ENCODE results near the gene KLHL6.
A peak's percentile ranks its signal among the peaks of the same experiment; 100 is the strongest.
"Not testable (repeated sequence)": the region's sequence is repeated elsewhere in the genome, so short reads cannot be mapped to it uniquely, and the experiment has no call there.

KLHL6 gene

DNA sequence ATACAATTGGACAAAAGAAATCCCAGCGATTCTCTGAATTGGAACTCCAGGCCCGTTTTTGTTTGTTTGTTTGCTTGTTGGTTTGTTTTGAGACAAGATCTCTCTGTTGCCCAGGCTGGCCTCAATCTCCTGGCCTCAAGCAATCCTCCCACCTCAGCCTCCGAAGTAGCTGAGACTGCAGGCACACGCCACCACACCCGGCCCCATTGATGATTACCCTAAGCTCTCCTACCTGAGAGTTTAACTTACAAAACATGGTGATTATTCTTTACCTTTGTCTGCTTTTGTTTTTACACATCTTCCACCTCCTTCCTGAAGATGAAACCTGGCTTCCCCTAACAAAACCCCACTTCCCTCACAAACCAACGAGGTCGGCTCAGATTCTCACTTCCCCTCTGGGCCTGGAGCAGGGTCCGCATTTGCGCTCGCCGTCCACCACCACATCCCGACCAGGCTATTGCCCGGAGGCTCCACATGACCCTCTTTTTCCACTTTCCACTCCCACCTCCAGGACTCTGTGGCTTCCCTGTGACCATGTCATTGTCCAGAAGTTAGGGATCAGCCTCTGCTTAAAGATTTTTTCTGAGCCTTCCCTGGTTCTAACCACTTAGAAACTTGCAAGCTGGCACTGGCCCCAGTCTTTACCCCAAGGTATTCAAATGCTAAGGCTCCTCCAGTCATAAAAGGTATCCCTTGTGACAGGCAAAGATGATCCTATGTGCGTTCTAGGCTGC, 14.8 kb downstream of the KLHL6 start:
- no peak overlapping the region for H3K27ac ChIP-seq (ENCODE audit: low read length)
- H3K9ac ChIP-seq (ENCODE audit: low read depth, low read length), result no peak overlapping the region
- H3K4me3 ChIP-seq (ENCODE audit: low read length), result no peak overlapping the region
- H3K36me3 ChIP-seq (ENCODE audit: insufficient read depth, low read depth, low read length), result no peaks in the 10 kb centered on the region
- H3K27me3 ChIP-seq (ENCODE audit: insufficient read depth, low read length), result no peaks in the 10 kb centered on the region; the same call in 1 of the 2 replicates
- H3K4me1 ChIP-seq (ENCODE audit: insufficient read depth, low read length), result peaks cover 3% of the 10 kb centered on the region; the same call in 1 of the 2 replicates
- no peaks in the 10 kb centered on the region for H3K9me3 ChIP-seq (ENCODE audit: insufficient read depth, low read depth, low read length)

DNA sequence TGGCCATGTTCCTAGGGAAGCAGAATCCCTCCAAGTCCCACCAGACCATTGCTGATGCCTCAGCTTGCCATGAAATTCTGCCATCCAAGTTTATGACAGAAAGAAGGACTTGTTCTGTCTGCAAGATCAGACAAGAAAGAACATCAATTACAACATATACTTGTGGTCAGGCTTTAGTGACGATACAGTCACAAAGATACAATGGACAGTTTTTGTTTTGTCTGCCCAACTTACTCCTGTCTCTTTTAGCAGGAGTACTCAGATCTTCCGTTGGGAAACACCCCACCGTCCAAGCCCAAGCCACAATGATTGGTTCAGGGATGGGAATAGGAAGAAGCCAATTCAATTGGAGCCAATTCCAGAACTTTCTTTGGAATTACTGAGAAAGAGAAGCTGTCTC, 15.7 kb downstream of the KLHL6 start:
- no peaks in the 10 kb centered on the region for H3K36me3 ChIP-seq (ENCODE audit: insufficient read depth, low read depth, low read length)
- H3K4me1 ChIP-seq (ENCODE audit: insufficient read depth, low read length), result no peaks in the 10 kb centered on the region; the same call in 1 of the 2 replicates

DNA sequence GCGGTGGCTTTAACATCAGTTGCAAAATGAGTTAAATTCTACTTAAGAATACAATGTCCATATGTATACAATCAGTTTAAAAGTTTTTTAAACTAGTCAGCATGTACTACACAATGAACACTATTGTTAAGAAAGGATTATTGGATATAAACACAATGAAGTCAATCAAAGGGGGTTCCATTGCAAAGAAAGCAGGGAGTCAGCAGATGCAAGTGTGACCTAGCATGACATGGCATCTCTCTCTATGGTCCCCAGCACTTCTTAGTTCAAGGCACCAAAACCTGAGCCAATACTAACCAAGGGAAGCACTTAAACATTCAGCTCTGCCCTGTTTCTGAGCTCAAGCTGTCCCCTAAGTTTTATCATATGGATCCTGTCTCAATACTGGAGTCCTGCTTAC, 17.0 kb downstream of the KLHL6 start:
- Histone ChIP-seq H3K4me1 (ENCODE audit: insufficient read depth, low read length) (peaks cover 7% of the 10 kb centered on the region; the same call in 1 of the 2 replicates), H3K27me3 (ENCODE audit: insufficient read depth, low read length) (peaks cover 6% of the 10 kb centered on the region; the same call in 1 of the 2 replicates), H3K36me3 (ENCODE audit: insufficient read depth, low read depth, low read length) (no peaks in the 10 kb centered on the region), H3K9me3 (ENCODE audit: insufficient read depth, low read depth, low read length) (no peaks in the 10 kb centered on the region), H3K9ac (ENCODE audit: low read depth, low read length) (no peak overlapping the region), H3K4me3 (ENCODE audit: low read length) (no peak overlapping the region), H3K27ac (ENCODE audit: low read length) (no peak overlapping the region)

More for the DNA sequence above, 15.7 kb downstream of the KLHL6 start:
- no peak overlapping the region for H3K4me3 ChIP-seq (ENCODE audit: low read length)
- no peak overlapping the region for H3K9ac ChIP-seq (ENCODE audit: low read depth, low read length)
- H3K9me3 ChIP-seq (ENCODE audit: insufficient read depth, low read depth, low read length), result no peaks in the 10 kb centered on the region
- peaks cover 3% of the 10 kb centered on the region; the same call in 1 of the 2 replicates for H3K27me3 ChIP-seq (ENCODE audit: insufficient read depth, low read length)
- H3K27ac ChIP-seq (ENCODE audit: low read length), result no peak overlapping the region

DNA sequence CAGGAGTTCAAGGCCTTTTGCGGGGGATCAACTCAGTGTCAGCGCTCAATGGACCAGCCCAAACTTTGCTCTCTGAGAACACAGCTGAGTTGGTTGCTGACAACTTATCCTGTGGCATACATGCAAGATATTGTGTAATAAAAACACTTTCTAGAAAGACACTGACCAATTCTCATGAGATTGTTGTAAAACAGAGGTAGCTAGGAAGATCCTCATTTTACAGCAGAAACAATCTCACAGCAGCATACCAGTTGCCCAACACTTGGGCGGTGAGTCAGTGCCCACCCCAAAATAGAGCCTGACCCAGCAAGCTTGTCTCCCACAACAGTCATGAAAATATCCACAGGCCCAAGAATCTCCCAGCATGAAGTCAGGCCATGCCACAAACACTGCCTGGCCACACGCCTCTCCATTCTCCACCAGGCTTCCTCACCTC, 18.2 kb downstream of the KLHL6 start:
- H3K27me3 ChIP-seq (ENCODE audit: insufficient read depth, low read length), result peaks cover 15% of the 10 kb centered on the region
- H3K9ac ChIP-seq (ENCODE audit: low read depth, low read length), result no peak overlapping the region
- H3K4me3 ChIP-seq (ENCODE audit: low read length), result no peak overlapping the region
- H3K27ac ChIP-seq (ENCODE audit: low read length), result no peak overlapping the region
- no peaks in the 10 kb centered on the region for H3K36me3 ChIP-seq (ENCODE audit: insufficient read depth, low read depth, low read length)
- no peaks in the 10 kb centered on the region for H3K9me3 ChIP-seq (ENCODE audit: insufficient read depth, low read depth, low read length)
- H3K4me1 ChIP-seq (ENCODE audit: insufficient read depth, low read length), result peaks cover 12% of the 10 kb centered on the region; the same call in 1 of the 2 replicates

DNA sequence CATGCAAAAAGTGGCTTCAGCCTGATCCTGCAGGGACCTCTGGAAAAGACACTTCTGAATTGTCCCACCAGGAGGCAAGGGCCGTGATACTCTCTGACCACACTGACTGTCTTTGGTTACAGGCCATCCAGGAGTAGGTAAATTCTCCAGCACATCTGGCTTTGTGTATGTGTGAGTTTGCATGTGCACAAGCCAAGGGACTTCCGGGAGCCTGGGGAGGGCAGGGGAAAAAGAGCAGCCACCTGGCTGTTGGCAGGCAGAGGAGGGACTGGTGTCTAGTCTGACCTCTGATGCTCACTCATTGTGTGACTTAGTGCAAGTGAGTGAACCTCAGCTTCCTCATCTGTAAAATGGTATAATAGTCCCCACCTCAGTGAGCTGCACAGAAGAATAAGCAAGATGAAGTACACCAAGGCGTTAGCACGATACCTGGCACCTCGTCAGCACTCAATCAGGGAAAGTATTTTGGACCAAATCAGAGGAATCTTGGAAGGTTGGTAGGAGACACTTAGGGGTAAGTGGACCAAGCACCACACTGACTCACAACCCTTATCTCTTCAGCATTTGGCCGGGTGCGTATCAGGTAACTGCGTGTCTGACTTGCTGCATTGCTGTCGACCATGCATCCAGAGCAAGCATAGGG, 19.1 kb downstream of the KLHL6 start:
- Histone ChIP-seq H3K9ac (ENCODE audit: low read depth, low read length) (no peak overlapping the region), H3K27me3 (ENCODE audit: insufficient read depth, low read length) (peaks cover 17% of the 10 kb centered on the region), H3K27ac (ENCODE audit: low read length) (no peak overlapping the region), H3K4me3 (ENCODE audit: low read length) (no peak overlapping the region), H3K9me3 (ENCODE audit: insufficient read depth, low read depth, low read length) (no peaks in the 10 kb centered on the region), H3K4me1 (ENCODE audit: insufficient read depth, low read length) (peaks cover 12% of the 10 kb centered on the region; the same call in 1 of the 2 replicates), H3K36me3 (ENCODE audit: insufficient read depth, low read depth, low read length) (no peaks in the 10 kb centered on the region)

DNA sequence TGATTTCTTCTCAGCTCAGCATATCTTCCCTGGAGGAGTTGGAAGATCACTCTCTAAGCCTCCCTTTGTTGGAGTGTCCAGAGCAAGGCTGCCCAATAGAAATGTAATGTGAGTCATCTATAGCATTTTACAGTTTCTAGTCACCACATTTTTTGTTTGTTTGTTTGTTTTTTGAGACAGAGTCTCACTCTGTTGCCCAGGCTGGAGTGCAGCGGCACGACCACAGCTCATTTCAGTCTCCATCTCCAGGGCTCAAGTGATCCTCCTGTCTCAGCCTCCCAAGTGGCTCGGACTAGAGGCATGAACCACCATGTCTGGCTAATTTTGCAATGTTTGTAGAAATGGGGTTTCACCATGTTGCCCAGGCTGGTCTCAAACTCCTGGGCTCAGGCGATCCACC, 21.3 kb downstream of the KLHL6 start:
- Histone ChIP-seq H3K27me3 (ENCODE audit: insufficient read depth, low read length) (peaks cover 17% of the 10 kb centered on the region), H3K36me3 (ENCODE audit: insufficient read depth, low read depth, low read length) (no peaks in the 10 kb centered on the region), H3K9ac (ENCODE audit: low read depth, low read length) (peak overlapping the region; percentile 58; the same call in 1 of the 2 replicates), H3K9me3 (ENCODE audit: insufficient read depth, low read depth, low read length) (no peaks in the 10 kb centered on the region), H3K4me1 (ENCODE audit: insufficient read depth, low read length) (peaks cover 12% of the 10 kb centered on the region; the same call in 1 of the 2 replicates), H3K27ac (ENCODE audit: low read length) (no peak overlapping the region), H3K4me3 (ENCODE audit: low read length) (peak overlapping the region; percentile 53; the same call in 1 of the 2 replicates)

DNA sequence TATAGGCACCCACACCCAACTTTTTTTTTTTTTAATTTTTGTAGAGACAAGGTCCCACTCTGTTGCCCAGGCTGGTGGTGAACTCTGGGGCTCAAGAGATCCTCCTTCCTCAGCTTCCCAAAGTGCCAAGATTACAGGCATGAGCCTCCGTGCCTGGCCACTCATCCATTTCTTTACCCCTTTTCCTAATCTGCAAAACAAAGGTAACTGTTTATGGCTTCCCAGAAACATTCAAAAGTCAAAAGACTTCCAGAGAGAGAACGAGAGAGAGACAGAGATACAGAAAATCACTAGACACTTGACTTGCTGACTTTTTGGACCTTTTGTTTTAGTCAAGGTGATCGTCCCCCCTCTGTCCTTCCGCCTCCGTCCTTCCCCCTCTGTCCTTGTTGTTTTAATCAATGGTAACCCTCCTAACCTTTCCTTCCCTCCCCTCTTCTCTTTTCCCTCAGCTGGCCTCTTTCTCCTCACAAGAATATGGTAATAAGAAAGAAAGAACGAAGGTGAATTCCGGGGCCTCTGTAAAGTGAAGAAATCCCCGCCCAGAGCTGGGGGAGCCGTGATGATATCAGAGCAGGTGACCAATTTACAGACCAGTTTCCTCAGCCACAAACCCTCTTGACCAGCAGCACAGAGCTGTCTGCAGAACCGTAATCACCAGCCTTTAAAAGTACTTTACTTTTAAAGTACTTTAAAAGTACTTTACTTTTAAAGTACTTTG, 21.9 kb downstream of the KLHL6 start:
- no peaks in the 10 kb centered on the region for H3K9me3 ChIP-seq (ENCODE audit: insufficient read depth, low read depth, low read length)
- H3K27me3 ChIP-seq (ENCODE audit: insufficient read depth, low read length), result peaks cover 17% of the 10 kb centered on the region
- peak overlapping the region; percentile 53 for H3K4me3 ChIP-seq (ENCODE audit: low read length)
- peak overlapping the region; percentile 58; the same call in 1 of the 2 replicates for H3K9ac ChIP-seq (ENCODE audit: low read depth, low read length)
- H3K4me1 ChIP-seq (ENCODE audit: insufficient read depth, low read length), result peaks cover 12% of the 10 kb centered on the region; the same call in 1 of the 2 replicates
- H3K27ac ChIP-seq (ENCODE audit: low read length), result peak overlapping the region; percentile 33
- no peaks in the 10 kb centered on the region for H3K36me3 ChIP-seq (ENCODE audit: insufficient read depth, low read depth, low read length)

DNA sequence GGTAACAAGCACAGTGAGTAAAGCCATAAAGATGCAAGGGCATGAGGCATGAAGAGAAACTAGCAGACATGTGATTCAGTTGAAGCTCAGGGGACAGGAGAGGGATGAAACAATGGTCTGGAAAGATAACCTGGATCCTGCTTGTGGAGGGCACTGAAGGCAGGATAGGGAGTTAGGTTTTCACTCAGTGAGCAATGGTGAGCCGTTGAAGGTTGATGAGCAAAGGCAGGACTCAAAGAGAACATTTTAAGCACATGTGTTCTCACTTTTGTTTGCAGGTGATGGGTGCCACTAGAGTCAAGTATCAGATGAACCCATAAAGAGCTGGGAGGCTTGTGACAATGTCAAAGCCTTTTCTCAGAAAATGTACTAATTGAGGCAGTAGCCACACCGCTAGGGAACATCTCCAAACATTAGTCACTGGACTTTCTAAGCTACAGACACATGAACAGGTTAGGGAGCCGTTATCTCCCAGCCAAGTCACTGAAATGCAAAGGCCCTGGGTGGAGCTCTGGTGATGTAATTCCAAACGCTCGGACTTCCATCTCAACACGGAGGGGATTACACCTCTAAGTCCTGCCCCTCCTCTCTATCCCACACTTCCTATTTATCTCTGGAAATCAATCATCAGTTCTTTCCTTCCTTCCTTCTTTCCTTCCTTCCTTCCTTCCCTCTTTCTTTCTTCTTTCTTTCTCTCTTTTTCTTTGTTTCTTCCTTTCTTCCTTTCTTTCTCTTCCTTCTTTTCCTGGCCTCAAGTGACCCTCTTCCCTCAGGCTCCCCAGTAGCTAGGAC, 22.7 kb downstream of the KLHL6 start:
- H3K4me3 ChIP-seq (ENCODE audit: low read length), result no peak overlapping the region; the same call in 1 of the 2 replicates
- H3K4me1 ChIP-seq (ENCODE audit: insufficient read depth, low read length), result peaks cover 12% of the 10 kb centered on the region; the same call in 1 of the 2 replicates
- no peaks in the 10 kb centered on the region for H3K9me3 ChIP-seq (ENCODE audit: insufficient read depth, low read depth, low read length)
- H3K9ac ChIP-seq (ENCODE audit: low read depth, low read length), result peak overlapping the region; percentile 58; the same call in 1 of the 2 replicates
- no peak overlapping the region for H3K27ac ChIP-seq (ENCODE audit: low read length)
- no peaks in the 10 kb centered on the region for H3K36me3 ChIP-seq (ENCODE audit: insufficient read depth, low read depth, low read length)
- peaks cover 17% of the 10 kb centered on the region for H3K27me3 ChIP-seq (ENCODE audit: insufficient read depth, low read length)

DNA sequence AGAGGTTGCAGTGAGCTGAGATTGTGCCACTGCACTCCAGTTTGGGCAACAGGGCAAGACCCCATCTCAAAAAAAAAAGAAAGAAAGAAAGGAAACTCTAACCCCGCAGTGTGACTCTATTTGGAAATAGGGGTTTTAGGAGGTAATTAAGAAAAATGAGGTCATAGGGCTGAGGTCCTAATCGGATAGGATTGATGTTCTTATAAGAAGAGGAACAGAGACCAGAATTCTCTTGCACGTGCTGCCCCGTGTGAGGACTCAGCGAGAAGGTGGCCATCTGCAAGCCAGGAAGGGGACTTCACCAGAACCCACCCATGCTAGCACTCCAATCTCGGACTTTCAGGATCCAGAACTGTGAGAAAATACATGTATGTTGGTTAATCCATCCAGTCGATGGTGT, 25.8 kb downstream of the KLHL6 start:
- no peaks in the 10 kb centered on the region for H3K9me3 ChIP-seq (ENCODE audit: insufficient read depth, low read depth, low read length)
- H3K27me3 ChIP-seq (ENCODE audit: insufficient read depth, low read length), result peaks cover 14% of the 10 kb centered on the region
- H3K36me3 ChIP-seq (ENCODE audit: insufficient read depth, low read depth, low read length), result no peaks in the 10 kb centered on the region
- H3K9ac ChIP-seq (ENCODE audit: low read depth, low read length), result no peak overlapping the region
- no peak overlapping the region for H3K27ac ChIP-seq (ENCODE audit: low read length)
- peaks cover 12% of the 10 kb centered on the region; the same call in 1 of the 2 replicates for H3K4me1 ChIP-seq (ENCODE audit: insufficient read depth, low read length)
- H3K4me3 ChIP-seq (ENCODE audit: low read length), result no peak overlapping the region

DNA sequence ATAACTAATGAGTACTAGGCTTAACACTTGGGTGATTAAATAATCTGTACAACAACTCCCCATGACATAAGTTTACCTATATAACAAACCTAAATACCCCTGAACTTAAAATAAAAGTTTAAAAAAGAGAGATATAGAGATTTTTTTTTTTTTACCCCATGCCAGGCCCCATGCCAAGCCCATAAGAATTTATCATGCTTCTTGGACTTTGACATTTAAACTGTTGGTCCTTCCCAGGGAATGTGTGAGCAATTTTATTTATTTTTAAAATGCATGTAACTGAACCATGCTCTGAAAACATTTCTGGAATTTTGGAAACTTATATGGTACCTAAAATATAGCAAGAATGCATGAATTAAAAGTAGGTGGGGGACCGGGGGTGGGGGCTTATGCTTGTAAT, 26.3 kb downstream of the KLHL6 start:
- H3K4me3 ChIP-seq (ENCODE audit: low read length), result no peak overlapping the region
- H3K4me1 ChIP-seq (ENCODE audit: insufficient read depth, low read length), result peaks cover 11% of the 10 kb centered on the region; the same call in 1 of the 2 replicates
- H3K36me3 ChIP-seq (ENCODE audit: insufficient read depth, low read depth, low read length), result no peaks in the 10 kb centered on the region
- H3K27ac ChIP-seq (ENCODE audit: low read length), result no peak overlapping the region
- no peaks in the 10 kb centered on the region for H3K9me3 ChIP-seq (ENCODE audit: insufficient read depth, low read depth, low read length)
- H3K9ac ChIP-seq (ENCODE audit: low read depth, low read length), result no peak overlapping the region
- H3K27me3 ChIP-seq (ENCODE audit: insufficient read depth, low read length), result peaks cover 12% of the 10 kb centered on the region

DNA sequence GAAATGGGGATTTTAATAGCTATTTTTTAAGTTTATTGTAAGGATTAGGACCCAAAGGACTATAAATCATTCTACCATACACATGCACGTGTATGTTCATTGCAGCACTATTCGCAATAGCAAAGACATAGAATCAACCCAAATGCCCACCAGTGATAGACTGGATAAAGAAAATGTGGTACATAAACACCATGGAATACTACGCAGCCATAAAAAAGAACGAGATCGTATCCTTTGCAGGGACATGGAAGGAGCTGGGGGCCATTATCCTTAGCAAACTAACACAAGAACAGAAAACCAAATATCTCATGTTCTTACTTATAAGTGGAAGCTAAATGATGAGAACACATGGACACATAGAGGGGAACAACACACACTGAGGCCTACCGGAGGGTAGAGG, 26.7 kb downstream of the KLHL6 start:
- H3K36me3 ChIP-seq (ENCODE audit: insufficient read depth, low read depth, low read length); H3K27ac ChIP-seq (ENCODE audit: low read length); H3K4me1 ChIP-seq (ENCODE audit: insufficient read depth, low read length); H3K4me3 ChIP-seq (ENCODE audit: low read length); H3K9ac ChIP-seq (ENCODE audit: low read depth, low read length); H3K9me3 ChIP-seq (ENCODE audit: insufficient read depth, low read depth, low read length): not testable (repeated sequence)
- peaks cover 10% of the 10 kb centered on the region for H3K27me3 ChIP-seq (ENCODE audit: insufficient read depth, low read length)

Data from iPS-20b (cell line).